Vagina (tissue), 2 donors: ENCODE data around the gene CREB5. TPM values are rescaled to one million over a fixed set of nuclear protein-coding genes. Genes with fewer than 3 reads are reported as not detected.
"Not testable (repeated sequence)": the region's sequence is repeated elsewhere in the genome, so short reads cannot be mapped to it uniquely, and the experiment has no call there.

ENCODE experiments used
- DNase-seq, 2 donors: peaks; one replicate each; pipeline ENCODE4 v3.0.0-alpha.2; 2017; ENCODE audit errors: extremely low spot score in 2 of 2
- H3K27ac ChIP-seq: fragments of 200-600 bp; sonication (generic); one replicate; pipeline ENCODE4 v1.5.1; 2019
- H3K27me3 ChIP-seq: fragments of 200-600 bp; sonication (generic); one replicate; pipeline ENCODE4 v1.5.1; 2019
- H3K36me3 ChIP-seq, 2 donors: fragments of 200-600 bp; sonication (generic); one replicate each; pipeline ENCODE4 v1.5.1; 2017 to 2019
- H3K4me1 ChIP-seq: fragments of 200-600 bp; sonication (generic); one replicate; pipeline ENCODE4 v1.5.1; 2019
- H3K4me3 ChIP-seq, 2 donors: fragments of 200-600 bp; sonication (generic); 1 replicate in 1 of 2; 2 replicates in 1 of 2; pipeline ENCODE4 v1.5.1; 2016 to 2019
- H3K9me3 ChIP-seq: fragments of 200-600 bp; sonication (generic); one replicate; pipeline ENCODE4 v1.5.1; 2019
- POLR2A ChIP-seq, 2 donors: fragments of 450-650 bp; IDR thresholded peaks; one replicate each; pipeline ENCODE4 v1.6.1; 2017; ENCODE audit warnings: antibody characterized with exemption in 2 of 2, mild to moderate bottlenecking in 2 of 2, moderate library complexity in 2 of 2
- POLR2AphosphoS5 ChIP-seq, 2 donors: sonication (generic); formaldehyde crosslinking; IDR thresholded peaks; one replicate each; pipeline ENCODE4 v1.9.0; 2017; ENCODE audit warnings: antibody characterized with exemption in 2 of 2, mild to moderate bottlenecking in 2 of 2, low read depth in 1 of 2; ENCODE audit not compliant: insufficient read depth in 1 of 2
- intact Hi-C: fragments of 100-400 bp; cut with DNase I; formaldehyde crosslinking; loops from one replicate; pipeline ENCODE4 v1.15.1; 2023
- total RNA-seq: library from RNA; depleted of rRNA; stranded (reverse); fragments of >200 nt; gene quantifications from one replicate; pipeline ENCODE4 v1.2.3, GENCODE V29; 2016
- TF ChIP-seq, protein P1 (sequence below), 3 experiments: fragments of 450-650 bp in 2 of 3; fragments of 200-600 bp in 1 of 3; sonication (generic) in 1 of 3; IDR thresholded peaks; one replicate each; pipeline ENCODE4 v1.5.1; 2017 to 2019; ENCODE audit warnings: antibody characterized with exemption in 3 of 3, mild to moderate bottlenecking in 2 of 3, moderate library complexity in 2 of 3

The CREB5 gene
- total RNA-seq, 1 donor from 2014 or later, result 23.1 TPM

DNA sequence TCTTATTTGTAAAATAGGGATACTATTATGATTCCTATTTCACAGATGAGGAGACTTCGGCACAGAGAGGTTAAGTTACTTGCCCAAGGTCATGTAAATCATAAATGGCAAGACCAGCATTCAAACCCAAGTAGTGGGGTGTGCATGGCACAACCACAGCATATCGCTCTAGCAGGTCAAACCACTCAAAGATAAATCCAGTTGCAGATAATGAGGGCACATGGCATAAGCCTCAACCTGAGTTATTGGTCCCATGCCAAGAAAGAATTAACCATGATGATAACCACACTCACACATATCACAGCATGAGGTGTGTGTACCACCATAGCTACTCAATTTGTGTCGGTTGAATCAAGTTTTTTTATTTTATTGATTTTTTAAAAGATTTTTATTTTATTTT is 180.5 kb downstream of the CREB5 start:
- no peaks in the 10 kb centered on the region for H3K36me3 ChIP-seq
- TF ChIP-seq POLR2AphosphoS5 (IDR thresholded peaks at IDR 0.05; ENCODE audit: insufficient read depth in 1 of 2, low read depth in 1 of 2) (no peak), POLR2A (IDR thresholded peaks at IDR 0.05) (no peak)
- TF ChIP-seq, protein P1, sequence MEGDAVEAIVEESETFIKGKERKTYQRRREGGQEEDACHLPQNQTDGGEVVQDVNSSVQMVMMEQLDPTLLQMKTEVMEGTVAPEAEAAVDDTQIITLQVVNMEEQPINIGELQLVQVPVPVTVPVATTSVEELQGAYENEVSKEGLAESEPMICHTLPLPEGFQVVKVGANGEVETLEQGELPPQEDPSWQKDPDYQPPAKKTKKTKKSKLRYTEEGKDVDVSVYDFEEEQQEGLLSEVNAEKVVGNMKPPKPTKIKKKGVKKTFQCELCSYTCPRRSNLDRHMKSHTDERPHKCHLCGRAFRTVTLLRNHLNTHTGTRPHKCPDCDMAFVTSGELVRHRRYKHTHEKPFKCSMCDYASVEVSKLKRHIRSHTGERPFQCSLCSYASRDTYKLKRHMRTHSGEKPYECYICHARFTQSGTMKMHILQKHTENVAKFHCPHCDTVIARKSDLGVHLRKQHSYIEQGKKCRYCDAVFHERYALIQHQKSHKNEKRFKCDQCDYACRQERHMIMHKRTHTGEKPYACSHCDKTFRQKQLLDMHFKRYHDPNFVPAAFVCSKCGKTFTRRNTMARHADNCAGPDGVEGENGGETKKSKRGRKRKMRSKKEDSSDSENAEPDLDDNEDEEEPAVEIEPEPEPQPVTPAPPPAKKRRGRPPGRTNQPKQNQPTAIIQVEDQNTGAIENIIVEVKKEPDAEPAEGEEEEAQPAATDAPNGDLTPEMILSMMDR (IDR thresholded peaks at IDR 0.05), result no peak
- no peak overlapping the region for H3K4me3 ChIP-seq
- H3K27me3 ChIP-seq, result no peaks in the 10 kb centered on the region
- intact Hi-C loops, result no loop called here
- no peaks in the 10 kb centered on the region for H3K9me3 ChIP-seq
- no peaks in the 10 kb centered on the region for H3K4me1 ChIP-seq
- H3K27ac ChIP-seq, result no peak overlapping the region
- DNase-seq, result no peak

DNA sequence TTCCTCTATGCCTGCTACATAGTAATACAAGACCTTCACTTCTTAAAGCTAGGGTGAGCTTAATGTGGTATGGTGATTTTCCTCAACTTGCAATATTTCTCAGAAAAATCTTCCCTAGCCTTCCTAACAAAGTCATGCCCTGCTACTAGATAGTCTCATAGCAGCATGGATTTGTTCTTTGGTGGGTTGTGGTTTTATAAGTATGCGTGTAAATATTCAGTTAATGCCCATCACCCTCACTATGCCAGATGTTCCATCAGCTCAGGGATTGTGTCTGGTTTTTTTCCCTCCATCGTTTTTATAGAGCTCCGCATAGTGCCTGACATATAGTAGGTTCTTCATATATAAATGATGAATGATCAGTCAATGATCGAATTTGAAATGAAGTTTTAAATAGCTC is 182.8 kb downstream of the CREB5 start:
- no peak for DNase-seq
- Histone ChIP-seq H3K4me1 (no peaks in the 10 kb centered on the region), H3K4me3 (no peak overlapping the region), H3K27me3 (no peaks in the 10 kb centered on the region), H3K9me3 (no peaks in the 10 kb centered on the region), H3K27ac (no peak overlapping the region), H3K36me3 (no peaks in the 10 kb centered on the region)
- no peak for TF ChIP-seq POLR2A (IDR thresholded peaks at IDR 0.05)
- TF ChIP-seq, protein P1 (IDR thresholded peaks at IDR 0.05), result no peak
- TF ChIP-seq POLR2AphosphoS5 (IDR thresholded peaks at IDR 0.05; ENCODE audit: insufficient read depth in 1 of 2, low read depth in 1 of 2), result no peak
- intact Hi-C loops, result no loop called here

DNA sequence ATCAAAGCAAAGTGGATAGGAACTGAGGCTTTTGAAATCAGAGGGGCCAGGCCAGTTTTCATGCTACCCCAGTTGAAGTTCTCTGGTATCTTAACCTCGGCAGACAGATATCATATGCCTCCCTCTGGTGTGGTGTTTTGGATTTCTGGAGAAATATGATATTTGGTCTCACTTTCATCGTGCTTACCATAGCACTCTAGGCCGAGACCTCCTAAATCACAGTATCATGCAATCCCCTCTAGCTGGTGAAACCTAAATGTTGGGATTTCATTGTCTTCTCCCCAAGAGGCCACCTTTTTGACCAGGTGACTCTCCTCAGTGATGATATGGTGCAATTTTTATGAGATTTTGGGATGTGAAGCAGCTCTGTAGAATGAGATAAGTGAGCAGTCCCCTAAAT is 183.5 kb downstream of the CREB5 start:
- Histone ChIP-seq H3K4me3 (no peak overlapping the region), H3K4me1 (no peaks in the 10 kb centered on the region), H3K27me3 (no peaks in the 10 kb centered on the region), H3K27ac (no peak overlapping the region), H3K9me3 (no peaks in the 10 kb centered on the region), H3K36me3 (no peaks in the 10 kb centered on the region)
- TF ChIP-seq POLR2AphosphoS5 (IDR thresholded peaks at IDR 0.05; ENCODE audit: insufficient read depth in 1 of 2, low read depth in 1 of 2) (no peak), POLR2A (IDR thresholded peaks at IDR 0.05) (no peak)
- TF ChIP-seq, protein P1 (IDR thresholded peaks at IDR 0.05), result no peak
- no peak for DNase-seq
- intact Hi-C loops, result no loop called here

DNA sequence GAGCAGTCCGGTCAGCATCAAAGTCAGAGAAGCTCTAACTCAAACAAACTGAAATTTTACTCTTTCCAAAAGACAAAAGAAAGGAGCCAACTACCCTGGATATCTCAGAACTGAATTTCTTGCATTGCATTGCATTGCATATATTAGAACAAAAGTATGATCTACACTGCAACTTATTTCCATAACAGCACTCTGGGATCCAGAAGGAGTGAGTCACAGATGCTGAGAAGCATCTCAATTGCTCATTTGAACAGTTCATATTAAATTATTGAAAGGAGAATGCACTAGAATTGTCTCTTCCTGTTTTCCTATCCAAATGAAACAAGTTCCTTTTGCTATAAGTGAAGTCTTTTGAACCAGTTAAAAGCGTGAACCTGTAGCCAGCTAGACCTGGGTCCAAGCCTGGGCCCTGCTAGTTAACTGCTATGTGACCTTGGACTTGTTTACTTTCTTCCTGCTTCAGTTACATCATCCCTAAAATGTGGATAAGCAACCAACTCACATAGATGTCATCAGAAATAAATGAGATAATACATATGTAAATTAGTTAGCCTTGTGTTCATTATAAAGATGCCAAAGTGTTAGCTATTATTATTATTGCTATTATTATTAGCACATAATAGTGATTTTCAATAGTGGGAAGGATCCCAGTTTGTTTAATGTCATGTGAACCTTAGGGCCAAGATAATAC is 184.1 kb downstream of the CREB5 start:
- TF ChIP-seq, protein P1 (IDR thresholded peaks at IDR 0.05), result no peak
- TF ChIP-seq POLR2AphosphoS5 (IDR thresholded peaks at IDR 0.05; ENCODE audit: insufficient read depth in 1 of 2, low read depth in 1 of 2) (no peak), POLR2A (IDR thresholded peaks at IDR 0.05) (no peak)
- no peak overlapping the region for H3K4me3 ChIP-seq
- intact Hi-C loops, result no loop called here
- no peak for DNase-seq
- no peaks in the 10 kb centered on the region for H3K9me3 ChIP-seq
- H3K27ac ChIP-seq, result no peak overlapping the region
- no peaks in the 10 kb centered on the region for H3K4me1 ChIP-seq
- H3K27me3 ChIP-seq, result no peaks in the 10 kb centered on the region
- no peaks in the 10 kb centered on the region for H3K36me3 ChIP-seq

DNA sequence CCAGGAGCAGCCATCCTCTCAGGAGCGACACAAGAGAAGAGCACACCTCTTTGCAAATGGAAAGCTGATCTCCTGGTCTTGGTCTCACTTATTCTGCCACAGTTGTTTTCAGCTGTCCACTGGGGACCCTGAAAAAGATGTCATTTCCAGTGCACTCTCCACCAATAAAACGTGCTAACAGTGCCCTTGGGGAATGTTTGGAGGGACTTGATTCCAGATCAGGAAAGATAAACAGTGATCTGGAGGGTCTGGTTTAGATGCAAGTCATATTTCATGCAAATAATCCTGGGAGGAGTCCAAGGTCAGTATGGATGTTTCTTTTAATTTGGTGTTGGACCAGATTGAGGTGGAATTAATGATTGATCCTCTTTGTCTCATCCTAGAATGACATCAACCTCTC is 185.0 kb downstream of the CREB5 start:
- DNase-seq, result no peak
- Histone ChIP-seq H3K27me3 (no peaks in the 10 kb centered on the region), H3K9me3 (no peaks in the 10 kb centered on the region), H3K4me3 (no peak overlapping the region), H3K4me1 (no peaks in the 10 kb centered on the region), H3K27ac (no peak overlapping the region), H3K36me3 (no peaks in the 10 kb centered on the region)
- intact Hi-C loops, result no loop called here
- TF ChIP-seq POLR2A (IDR thresholded peaks at IDR 0.05), result no peak
- TF ChIP-seq, protein P1 (IDR thresholded peaks at IDR 0.05), result no peak
- no peak for TF ChIP-seq POLR2AphosphoS5 (IDR thresholded peaks at IDR 0.05; ENCODE audit: insufficient read depth in 1 of 2, low read depth in 1 of 2)

DNA sequence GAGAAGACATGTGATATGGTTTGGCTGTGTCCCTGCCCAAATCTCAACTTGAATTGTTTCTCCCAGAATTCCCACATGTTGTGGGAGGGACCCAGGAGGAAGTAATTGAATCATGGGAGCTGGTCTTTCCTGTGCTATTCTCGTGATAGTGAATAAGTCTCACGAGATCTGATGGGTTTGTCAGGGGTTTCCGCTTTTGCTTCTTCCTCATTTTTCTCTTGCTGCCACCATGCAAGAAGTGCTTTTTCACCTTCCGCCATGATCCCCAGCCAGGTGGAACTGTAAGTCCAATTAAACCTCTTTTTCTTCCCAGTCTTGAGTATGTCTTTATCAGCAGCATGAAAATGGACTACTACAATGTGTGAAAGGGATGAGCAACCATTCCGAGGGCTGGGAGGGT is 185.7 kb downstream of the CREB5 start:
- H3K4me3 ChIP-seq, H3K9me3 ChIP-seq, H3K4me1 ChIP-seq, intact Hi-C loops, H3K27ac ChIP-seq, H3K36me3 ChIP-seq, DNase-seq, H3K27me3 ChIP-seq: not testable (repeated sequence)
